Measurements from ENCODE around the gene IQSEC1.

The IQSEC1 gene

GRCh38 chr3:13072600-13073325 lies 466 bp downstream of the IQSEC1 start:
- TF ChIP-seq, protein P1, sequence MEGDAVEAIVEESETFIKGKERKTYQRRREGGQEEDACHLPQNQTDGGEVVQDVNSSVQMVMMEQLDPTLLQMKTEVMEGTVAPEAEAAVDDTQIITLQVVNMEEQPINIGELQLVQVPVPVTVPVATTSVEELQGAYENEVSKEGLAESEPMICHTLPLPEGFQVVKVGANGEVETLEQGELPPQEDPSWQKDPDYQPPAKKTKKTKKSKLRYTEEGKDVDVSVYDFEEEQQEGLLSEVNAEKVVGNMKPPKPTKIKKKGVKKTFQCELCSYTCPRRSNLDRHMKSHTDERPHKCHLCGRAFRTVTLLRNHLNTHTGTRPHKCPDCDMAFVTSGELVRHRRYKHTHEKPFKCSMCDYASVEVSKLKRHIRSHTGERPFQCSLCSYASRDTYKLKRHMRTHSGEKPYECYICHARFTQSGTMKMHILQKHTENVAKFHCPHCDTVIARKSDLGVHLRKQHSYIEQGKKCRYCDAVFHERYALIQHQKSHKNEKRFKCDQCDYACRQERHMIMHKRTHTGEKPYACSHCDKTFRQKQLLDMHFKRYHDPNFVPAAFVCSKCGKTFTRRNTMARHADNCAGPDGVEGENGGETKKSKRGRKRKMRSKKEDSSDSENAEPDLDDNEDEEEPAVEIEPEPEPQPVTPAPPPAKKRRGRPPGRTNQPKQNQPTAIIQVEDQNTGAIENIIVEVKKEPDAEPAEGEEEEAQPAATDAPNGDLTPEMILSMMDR (IDR thresholded peaks at IDR 0.05; ENCODE audit: insufficient read depth, low read depth, low read length, missing control alignments): no peak
- DNase-seq (ENCODE audit: low read depth): no peak
- peak overlapping the region; percentile 45 for H3K4me3 ChIP-seq (ENCODE audit: low read depth, low read length)

GRCh38 chr3:13072239-13072599 lies 1.0 kb downstream of the IQSEC1 start:
- DNase-seq (ENCODE audit: low read depth): peak; percentile 68
- H3K4me3 ChIP-seq (ENCODE audit: low read depth, low read length): peak overlapping the region; percentile 45
- TF ChIP-seq, protein P1 (IDR thresholded peaks at IDR 0.05; ENCODE audit: insufficient read depth, low read depth, low read length, missing control alignments): no peak

DNA sequence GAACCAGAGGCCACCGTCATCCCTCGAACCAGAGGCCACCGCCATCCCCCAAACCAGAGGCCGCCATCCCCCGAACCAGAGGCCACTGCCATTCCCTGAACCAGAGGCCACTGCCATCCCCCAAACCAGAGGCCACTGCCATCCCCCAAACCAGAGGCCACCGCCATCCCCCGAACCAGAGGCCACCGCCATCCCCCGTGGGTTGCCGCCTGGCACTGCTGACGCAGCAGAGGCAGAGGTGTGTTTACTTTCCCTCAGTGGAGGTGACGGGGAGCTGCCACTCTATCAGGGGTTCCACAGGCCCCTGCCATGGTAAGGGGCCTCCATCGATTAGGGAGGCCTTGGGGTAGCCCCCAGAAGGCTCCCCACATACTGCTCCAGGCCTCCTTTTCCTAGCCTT lies 1.5 kb downstream of the IQSEC1 start:
- no peak for DNase-seq (ENCODE audit: low read depth)
- TF ChIP-seq, protein P1 (IDR thresholded peaks at IDR 0.05; ENCODE audit: insufficient read depth, low read depth, low read length, missing control alignments): no peak
- H3K4me3 ChIP-seq (ENCODE audit: low read depth, low read length): peak overlapping the region; percentile 45

- TF ChIP-seq, protein P1 (IDR thresholded peaks at IDR 0.05; ENCODE audit: insufficient read depth, low read depth, low read length, missing control alignments): no peak
- no peak overlapping the region for H3K4me3 ChIP-seq (ENCODE audit: low read depth, low read length)
- no peak for DNase-seq (ENCODE audit: low read depth)
These were observed 2.7 kb downstream of the IQSEC1 start for GRCh38 chr3:13070391-13071070.

- peak; percentile 85 for DNase-seq (ENCODE audit: low read depth)
- TF ChIP-seq, protein P1 (IDR thresholded peaks at IDR 0.05; ENCODE audit: insufficient read depth, low read depth, low read length, missing control alignments): no peak
- H3K4me3 ChIP-seq (ENCODE audit: low read depth, low read length): no peak overlapping the region
These were observed 3.7 kb downstream of the IQSEC1 start for GRCh38 chr3:13069495-13069894.

- H3K4me3 ChIP-seq (ENCODE audit: low read depth, low read length): no peak overlapping the region
- TF ChIP-seq, protein P1 (IDR thresholded peaks at IDR 0.05; ENCODE audit: insufficient read depth, low read depth, low read length, missing control alignments): no peak
- no peak for DNase-seq (ENCODE audit: low read depth)
These were observed 4.8 kb downstream of the IQSEC1 start for GRCh38 chr3:13068269-13069010.

All from GM12865 (cell line).